Endodermal cell (in vitro differentiated cells): ENCODE results near the gene KRT72. TPM values are rescaled to one million over a fixed set of nuclear protein-coding genes. Genes with fewer than 3 reads are reported as not detected.

Source experiments
- DNase-seq: peaks from one replicate; pipeline ENCODE4 v3.0.0-alpha.2; 2017
- H3K27ac ChIP-seq: 2 replicates; pipeline ENCODE4 v1.5.1; 2013; ENCODE audit warnings: mild to moderate bottlenecking, low read depth, low read length, moderate library complexity
- H3K27me3 ChIP-seq: 2 replicates; pipeline ENCODE4 v1.6.1; 2013; ENCODE audit warnings: mild to moderate bottlenecking, low read length, moderate library complexity; ENCODE audit not compliant: insufficient read depth, control insufficient read depth, poor library complexity, severe bottlenecking
- H3K36me3 ChIP-seq: 2 replicates; pipeline ENCODE4 v1.7.0; 2013; ENCODE audit warnings: mild to moderate bottlenecking, low read length, moderate library complexity; ENCODE audit not compliant: control insufficient read depth, insufficient read depth
- H3K4me1 ChIP-seq: one replicate; pipeline ENCODE4 v1.7.0; 2013; ENCODE audit warnings: low read length; ENCODE audit not compliant: control insufficient read depth, insufficient read depth
- H3K4me3 ChIP-seq: 2 replicates; pipeline ENCODE4 v1.5.1; 2013; ENCODE audit warnings: mild to moderate bottlenecking, low read length, moderate library complexity
- H3K9ac ChIP-seq: 2 replicates; pipeline ENCODE4 v1.6.1; 2013; ENCODE audit warnings: mild to moderate bottlenecking, low read length, moderate library complexity; ENCODE audit not compliant: poor library complexity, severe bottlenecking; ENCODE audit errors: extremely low read depth
- H3K9me3 ChIP-seq: 2 replicates; pipeline ENCODE4 v1.6.1; 2013; ENCODE audit warnings: mild to moderate bottlenecking, low read length, moderate library complexity; ENCODE audit not compliant: control insufficient read depth
- H3K27ac Mint-ChIP-seq: 2 replicates; pipeline ENCODE4 v1.8.0; 2020; ENCODE audit warnings: mixed read lengths
- H3K27me3 Mint-ChIP-seq: 2 replicates; pipeline ENCODE4 v1.8.0; 2021; ENCODE audit warnings: mild to moderate bottlenecking, mixed read lengths; ENCODE audit not compliant: insufficient read depth
- H3K36me3 Mint-ChIP-seq: 2 replicates; pipeline ENCODE4 v1.8.0; 2020; ENCODE audit warnings: low read depth, mixed read lengths
- H3K4me1 Mint-ChIP-seq: 2 replicates; pipeline ENCODE4 v1.8.0; 2020; ENCODE audit warnings: mixed read lengths
- H3K4me3 Mint-ChIP-seq: 2 replicates; pipeline ENCODE4 v1.8.0; 2020; ENCODE audit warnings: mild to moderate bottlenecking, moderate library complexity, mixed read lengths
- H3K9me3 Mint-ChIP-seq: 2 replicates; pipeline ENCODE4 v1.8.0; 2020; ENCODE audit warnings: mild to moderate bottlenecking, mixed read lengths
- CTCF ChIP-seq: fragments of 200-600 bp; sonication (generic); conservative IDR thresholded peaks from 2 replicates; pipeline ENCODE4 v1.5.0; 2021; ENCODE audit warnings: antibody characterized with exemption, mild to moderate bottlenecking
- WGBS, 2 experiments: methylation state at CpG; one replicate each; pipeline versions ENCODE4 v1.1.5 to v1.1.7; 2013; ENCODE audit warnings: missing lambda C conversion rate in 2 of 2, mixed read lengths in 1 of 2; ENCODE audit not compliant: insufficient coverage in 1 of 2, insufficient read length in 1 of 2; 5-methylcytosine and 5-hydroxymethylcytosine counted together
- total RNA-seq, 2 donors: library from RNA; stranded (reverse); fragmentation: NEBNext Ultra II Directional in 1 of 2; extraction: Animal tissue kit (Norgen Biotek cat#: 25700) in 1 of 2; gene quantifications; 2 replicates in 1 of 2; 3 replicates in 1 of 2; pipeline ENCODE4 v1.2.1, GENCODE V29; 2021

Gene KRT72
- total RNA-seq, 2 donors from 2014 or later: not detected

- no peak overlapping the region for H3K27ac Mint-ChIP-seq
Observed at GRCh38 chr12:52555577-52555976, 45.7 kb downstream of the KRT72 start.

GRCh38 chr12:52552681-52553195, 48.5 kb downstream of the KRT72 start, which contains the start of gene KRT71:
Gene KRT71, minus strand, starts transcription at chr12:52553145. Its CDS starts 68 bp downstream, at chr12:52553077.
- Histone ChIP-seq H3K4me1 (no peaks in the 10 kb centered on the region), H3K9me3 (no peaks in the 10 kb centered on the region), H3K27ac (no peak within 1 kb of the TSS), H3K27me3 (peaks cover 8% of the 10 kb centered on the region), H3K9ac (no peak within 1 kb of the TSS), H3K4me3 (no peak within 1 kb of the TSS), H3K36me3 (no peaks in the 10 kb centered on the region)
- Mint-ChIP-seq H3K36me3 (no peaks in the 10 kb centered on the region), H3K9me3 (no peaks in the 10 kb centered on the region), H3K4me1 (peaks cover 21% of the 10 kb centered on the region), H3K27me3 (peaks cover 11% of the 10 kb centered on the region), H3K27ac (no peak within 1 kb of the TSS), H3K4me3 (no peak within 1 kb of the TSS)
- DNase-seq: no peak
- no peak for TF ChIP-seq CTCF
- 89 to 92% methylated on average over 11 to 14 of the region's 14 CpGs for WGBS, 2 experiments

More at GRCh38 chr12:52555577-52555976, 45.7 kb downstream of the KRT72 start:
- Mint-ChIP-seq H3K4me3 (no peak overlapping the region), H3K27me3 (peaks cover 22% of the 10 kb centered on the region), H3K4me1 (peaks cover 29% of the 10 kb centered on the region), H3K36me3 (no peaks in the 10 kb centered on the region), H3K9me3 (no peaks in the 10 kb centered on the region)
- H3K9ac ChIP-seq: no peak overlapping the region
- H3K4me1 ChIP-seq: no peaks in the 10 kb centered on the region
- peaks cover 1% of the 10 kb centered on the region for H3K27me3 ChIP-seq
- DNase-seq: no peak
- no peak for TF ChIP-seq CTCF
- no peaks in the 10 kb centered on the region for H3K9me3 ChIP-seq
- H3K27ac ChIP-seq: no peak overlapping the region
- WGBS, 2 experiments: 82 to 90% methylated on average over 6 of the region's 6 CpGs
- H3K4me3 ChIP-seq: no peak overlapping the region
- H3K36me3 ChIP-seq: no peaks in the 10 kb centered on the region

- WGBS, 2 experiments: 90 to 98% methylated on average over 5 of the region's 5 CpGs
Observed at GRCh38 chr12:52552055-52552454, 49.2 kb downstream of the KRT72 start.

More at GRCh38 chr12:52552055-52552454, 49.2 kb downstream of the KRT72 start:
- no peak for TF ChIP-seq CTCF
- no peaks in the 10 kb centered on the region for H3K36me3 Mint-ChIP-seq
- DNase-seq: no peak
- Histone ChIP-seq H3K9ac (no peak overlapping the region), H3K27ac (no peak overlapping the region), H3K9me3 (no peaks in the 10 kb centered on the region), H3K27me3 (peaks cover 8% of the 10 kb centered on the region), H3K4me1 (no peaks in the 10 kb centered on the region), H3K4me3 (no peak overlapping the region), H3K36me3 (no peaks in the 10 kb centered on the region)
- H3K27me3 Mint-ChIP-seq: peaks cover 11% of the 10 kb centered on the region
- no peaks in the 10 kb centered on the region for H3K9me3 Mint-ChIP-seq
- H3K4me1 Mint-ChIP-seq: peaks cover 17% of the 10 kb centered on the region
- no peak overlapping the region for H3K4me3 Mint-ChIP-seq
- no peak overlapping the region for H3K27ac Mint-ChIP-seq
